AG04450 (cell line): ENCODE measurements around the gene SUCLG2. TPM values are rescaled to one million over a fixed set of nuclear protein-coding genes. Genes with fewer than 3 reads are reported as not detected.

ENCODE experiments used
- CTCF ChIA-PET: fragments of 300-600, 350-600 bp; formaldehyde crosslinking; extraction: SDS; loops from one replicate; lab custom pipeline; 2022; ENCODE audit warnings: antibody characterized with exemption, inconsistent platforms; lab: Charles Lee
- POLR2A ChIA-PET: fragments of 350-600 bp; formaldehyde crosslinking; extraction: SDS; loops from one replicate; lab custom pipeline; 2021; ENCODE audit warnings: antibody characterized with exemption, inconsistent platforms; lab: Yijun Ruan, JAX
- DNase-seq: peaks from one replicate; pipeline ENCODE4 v3.0.0-alpha.2; 2011; ENCODE audit warnings: low read depth, low spot score
- H3K27ac ChIP-seq: one replicate; pipeline ENCODE4 v1.5.1; 2012; ENCODE audit warnings: low read depth, low read length, control low read depth
- H3K27me3 ChIP-seq: one replicate; pipeline ENCODE4 v1.6.0; 2012; ENCODE audit warnings: low read length; ENCODE audit not compliant: control insufficient read depth, insufficient read depth
- H3K4me3 ChIP-seq: 2 replicates; pipeline ENCODE4 v1.5.1; 2011; ENCODE audit warnings: mild to moderate bottlenecking, low read depth, low read length, control low read depth
- H3K9me3 ChIP-seq: 2 replicates; pipeline ENCODE4 v1.5.1; 2012; ENCODE audit warnings: low read length; ENCODE audit not compliant: control insufficient read depth, insufficient read depth
- polyA plus RNA-seq: library from polyadenylated mRNA; depleted of rRNA; stranded (reverse); fragments of >200 nt; gene quantifications from 2 replicates; pipeline ENCODE4 v1.2.3, GENCODE V29; 2011
- TF ChIP-seq, protein P1 (sequence below): IDR thresholded peaks from 2 replicates; pipeline ENCODE4 v1.5.1; 2011; ENCODE audit warnings: low read depth, low read length, control low read depth, inconsistent platforms

Gene SUCLG2
- polyA plus RNA-seq, 1 experiment, result 54.2 TPM

DNA sequence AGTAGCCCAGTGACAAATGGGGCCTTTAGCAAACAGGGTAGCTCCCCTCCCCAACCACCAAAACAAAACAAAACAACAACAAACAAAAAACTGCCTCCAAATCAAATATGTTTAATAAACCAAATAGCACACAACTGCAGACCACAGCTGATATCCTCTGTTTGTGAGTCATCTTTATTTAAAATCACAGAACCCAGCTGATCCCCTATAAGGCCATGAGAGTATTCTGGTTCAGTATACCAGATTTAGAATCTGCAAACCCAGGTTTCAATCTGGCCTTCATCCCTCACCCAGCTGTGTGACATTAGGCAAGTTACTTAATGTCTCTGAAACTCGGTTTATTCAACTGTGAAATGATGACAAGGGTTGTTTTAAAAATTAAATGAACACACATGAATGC, 124.5 kb downstream of the SUCLG2 start:
- ChIA-PET POLR2A (no interaction called here), CTCF (no interaction called here)
- H3K27me3 ChIP-seq, result no peaks in the 10 kb centered on the region
- no peaks in the 10 kb centered on the region for H3K9me3 ChIP-seq
- H3K27ac ChIP-seq, result no peak overlapping the region
- no peak overlapping the region for H3K4me3 ChIP-seq
- TF ChIP-seq, protein P1, sequence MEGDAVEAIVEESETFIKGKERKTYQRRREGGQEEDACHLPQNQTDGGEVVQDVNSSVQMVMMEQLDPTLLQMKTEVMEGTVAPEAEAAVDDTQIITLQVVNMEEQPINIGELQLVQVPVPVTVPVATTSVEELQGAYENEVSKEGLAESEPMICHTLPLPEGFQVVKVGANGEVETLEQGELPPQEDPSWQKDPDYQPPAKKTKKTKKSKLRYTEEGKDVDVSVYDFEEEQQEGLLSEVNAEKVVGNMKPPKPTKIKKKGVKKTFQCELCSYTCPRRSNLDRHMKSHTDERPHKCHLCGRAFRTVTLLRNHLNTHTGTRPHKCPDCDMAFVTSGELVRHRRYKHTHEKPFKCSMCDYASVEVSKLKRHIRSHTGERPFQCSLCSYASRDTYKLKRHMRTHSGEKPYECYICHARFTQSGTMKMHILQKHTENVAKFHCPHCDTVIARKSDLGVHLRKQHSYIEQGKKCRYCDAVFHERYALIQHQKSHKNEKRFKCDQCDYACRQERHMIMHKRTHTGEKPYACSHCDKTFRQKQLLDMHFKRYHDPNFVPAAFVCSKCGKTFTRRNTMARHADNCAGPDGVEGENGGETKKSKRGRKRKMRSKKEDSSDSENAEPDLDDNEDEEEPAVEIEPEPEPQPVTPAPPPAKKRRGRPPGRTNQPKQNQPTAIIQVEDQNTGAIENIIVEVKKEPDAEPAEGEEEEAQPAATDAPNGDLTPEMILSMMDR, result no peak
- DNase-seq, result peak; percentile 2

DNA sequence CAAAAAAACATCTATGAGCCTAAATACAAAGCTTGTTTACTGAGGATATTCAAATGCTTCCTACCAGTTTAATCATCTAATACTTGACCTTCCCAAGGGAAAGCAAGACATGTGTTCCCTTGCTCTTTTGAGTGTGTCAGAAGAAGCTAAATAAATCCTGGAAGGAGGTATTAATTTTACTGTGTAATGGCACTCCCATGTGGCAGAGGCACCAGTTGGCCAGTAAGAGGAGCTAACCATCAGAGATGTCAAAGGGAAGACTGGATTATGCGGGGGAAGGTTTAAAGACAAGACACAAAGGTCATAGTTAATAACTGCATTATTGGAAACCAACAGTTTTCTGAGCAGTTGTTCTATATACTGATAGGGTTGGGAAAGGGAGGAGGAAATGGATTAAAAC, 125.1 kb downstream of the SUCLG2 start:
- ChIA-PET POLR2A (no interaction called here), CTCF (no interaction called here)
- TF ChIP-seq, protein P1, result no peak
- no peak for DNase-seq
- Histone ChIP-seq H3K4me3 (no peak overlapping the region), H3K27me3 (no peaks in the 10 kb centered on the region), H3K9me3 (no peaks in the 10 kb centered on the region), H3K27ac (no peak overlapping the region)

DNA sequence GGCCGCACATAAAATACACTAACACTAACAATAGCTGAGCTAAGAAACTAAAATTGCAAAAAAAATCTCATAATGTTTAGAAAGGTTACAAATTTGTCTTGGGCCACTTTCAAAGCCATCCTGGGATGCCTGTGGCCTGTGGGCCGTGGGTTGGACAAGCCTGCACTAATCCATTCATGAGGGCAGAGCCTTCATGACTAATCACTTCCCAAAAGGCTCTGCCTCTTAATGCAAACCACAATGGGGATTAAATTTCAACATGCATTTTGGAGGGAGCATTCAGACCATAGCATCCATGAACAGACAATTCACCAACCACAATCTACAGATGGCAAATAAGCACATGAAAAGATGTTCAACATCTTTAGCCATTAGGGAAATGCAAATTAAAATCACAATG, 128.2 kb downstream of the SUCLG2 start:
- peak; percentile 80 for DNase-seq
- Histone ChIP-seq H3K27ac (peak overlapping the region; percentile 54), H3K4me3 (no peak overlapping the region), H3K9me3 (no peaks in the 10 kb centered on the region), H3K27me3 (no peaks in the 10 kb centered on the region)
- TF ChIP-seq, protein P1, result no peak
- ChIA-PET CTCF (no interaction called here), POLR2A (no interaction called here)

GRCh38 chr3:67524046-67524445, 130.4 kb downstream of the SUCLG2 start:
- ChIA-PET POLR2A (no interaction called here), CTCF (no interaction called here)
- H3K9me3 ChIP-seq, result no peaks in the 10 kb centered on the region
- H3K4me3 ChIP-seq, result no peak overlapping the region
- no peak for DNase-seq
- H3K27ac ChIP-seq, result no peak overlapping the region
- TF ChIP-seq, protein P1, result no peak
- no peaks in the 10 kb centered on the region for H3K27me3 ChIP-seq

- Histone ChIP-seq H3K9me3 (no peaks in the 10 kb centered on the region), H3K27ac (no peak overlapping the region), H3K27me3 (no peaks in the 10 kb centered on the region), H3K4me3 (no peak overlapping the region)
- CTCF ChIA-PET, result no interaction called here
- no peak for DNase-seq
- TF ChIP-seq, protein P1, result no peak
- POLR2A ChIA-PET, result no interaction called here
Measured at GRCh38 chr3:67522081-67522480, 132.3 kb downstream of the SUCLG2 start.
